SK-N-SH treated with all-trans-retinoic acid at 6 μM for 48 hours (cell line): ENCODE data around the gene GP1BB.

Source experiments
- ATAC-seq: fragments of 200-7000 bp; cut with Tn5 transposase; 3 replicates; pipeline ENCODE4 v1.9.1; 2020; ENCODE audit warnings: mild to moderate bottlenecking, moderate library complexity
- ARNTL ChIP-seq: fragments of 450-650 bp; formaldehyde crosslinking; IDR thresholded peaks from 2 replicates; pipeline ENCODE4 v1.5.0; 2020; ENCODE audit warnings: low read depth, mild to moderate bottlenecking, moderate library complexity, borderline replicate concordance
- BACH2 ChIP-seq: fragments of 250-450 bp; sonication (Bioruptor Pico); IDR thresholded peaks from 2 replicates; pipeline ENCODE4 v1.9.0; 2021; ENCODE audit warnings: mild to moderate bottlenecking, borderline replicate concordance
- CREB5 ChIP-seq: fragments of 250-450 bp; sonication (Bioruptor Pico); IDR thresholded peaks from 2 replicates; pipeline ENCODE4 v1.5.1; 2020; ENCODE audit warnings: low read depth, mild to moderate bottlenecking, moderate library complexity
- ESRRG ChIP-seq: fragments of 250-450 bp; sonication (Bioruptor Pico); IDR thresholded peaks from 2 replicates; pipeline ENCODE4 v1.6.1; 2021; ENCODE audit warnings: mild to moderate bottlenecking
- ISL1 ChIP-seq: fragments of 250-450 bp; sonication (Bioruptor Pico); IDR thresholded peaks from 2 replicates; pipeline ENCODE4 v2.1.2; 2022; ENCODE audit warnings: mild to moderate bottlenecking, moderate library complexity
- OSR1 ChIP-seq: fragments of 250-450 bp; sonication (Bioruptor Pico); IDR thresholded peaks from 2 replicates; pipeline ENCODE4 v1.8.0; 2022; ENCODE audit warnings: moderate library complexity, mild to moderate bottlenecking, inconsistent platforms
- PATZ1 ChIP-seq: fragments of 250-450 bp; sonication (Bioruptor Pico); IDR thresholded peaks from 2 replicates; pipeline ENCODE4 v1.8.0; 2020; ENCODE audit warnings: mild to moderate bottlenecking, moderate library complexity, borderline replicate concordance
- POU6F1 ChIP-seq: fragments of 250-450 bp; sonication (Bioruptor Pico); IDR thresholded peaks from 2 replicates; pipeline ENCODE4 v1.8.0; 2021; ENCODE audit warnings: low read depth, mild to moderate bottlenecking, moderate library complexity, borderline replicate concordance
- PPARA ChIP-seq: fragments of 250-450 bp; sonication (Bioruptor Pico); IDR thresholded peaks from 2 replicates; pipeline ENCODE4 v1.5.0; 2020; ENCODE audit warnings: mild to moderate bottlenecking, borderline replicate concordance
- RARB ChIP-seq: fragments of 250-450 bp; sonication (Bioruptor Pico); IDR thresholded peaks from 2 replicates; pipeline ENCODE4 v1.8.0; 2021; ENCODE audit warnings: mild to moderate bottlenecking, moderate library complexity
- SNAI2 ChIP-seq: fragments of 250-450 bp; sonication (Bioruptor Pico); IDR thresholded peaks from 2 replicates; pipeline ENCODE4 v1.5.0; 2020; ENCODE audit warnings: mild to moderate bottlenecking, moderate library complexity
- TCF4 ChIP-seq: fragments of 250-450 bp; sonication (Bioruptor Pico); IDR thresholded peaks from 2 replicates; pipeline ENCODE4 v1.8.0; 2021; ENCODE audit warnings: mild to moderate bottlenecking, moderate library complexity, borderline replicate concordance
- TOX ChIP-seq: fragments of 250-450 bp; sonication (Bioruptor Pico); IDR thresholded peaks from 2 replicates; pipeline ENCODE4 v1.8.0; 2021; ENCODE audit warnings: mild to moderate bottlenecking, moderate library complexity, borderline replicate concordance
- TSHZ2 ChIP-seq: fragments of 250-450 bp; sonication (Bioruptor Pico); IDR thresholded peaks from 2 replicates; pipeline ENCODE4 v1.5.0; 2020; ENCODE audit warnings: mild to moderate bottlenecking, moderate library complexity
- ZC3H10 ChIP-seq: fragments of 250-450 bp; sonication (Bioruptor Pico); IDR thresholded peaks from 2 replicates; pipeline ENCODE4 v1.5.1; 2021; ENCODE audit warnings: mild to moderate bottlenecking, moderate library complexity
- ZFP3 ChIP-seq: fragments of 250-450 bp; sonication (Bioruptor Pico); IDR thresholded peaks from 2 replicates; pipeline ENCODE4 v1.5.0; 2020; ENCODE audit warnings: mild to moderate bottlenecking, moderate library complexity
- ZFP30 ChIP-seq: fragments of 450-650 bp; formaldehyde crosslinking; IDR thresholded peaks from 2 replicates; pipeline ENCODE4 v1.5.0; 2022; ENCODE audit warnings: mild to moderate bottlenecking, moderate library complexity
- ZNF565 ChIP-seq: fragments of 450-650 bp; formaldehyde crosslinking; conservative IDR thresholded peaks from 2 replicates; pipeline ENCODE4 v1.5.0; 2020; ENCODE audit warnings: low read depth, mild to moderate bottlenecking, moderate library complexity
- ZNF70 ChIP-seq: fragments of 450-650 bp; formaldehyde crosslinking; IDR thresholded peaks from 2 replicates; pipeline ENCODE4 v1.5.0; 2020; ENCODE audit warnings: mild to moderate bottlenecking, moderate library complexity

Gene GP1BB

GRCh38 chr22:19723232-19723982, at the start of gene GP1BB:
TSS of gene GP1BB (plus strand) at chr22:19723539. CDS start at chr22:19723570, 31 bp downstream.
- ATAC-seq: no peak
- 0 out of 2 replicates have a peak, but pooled peaks have one; percentile 61 for TF ChIP-seq PPARA (CRISPR knock-in tag)
- no peak for TF ChIP-seq ZFP3 (CRISPR knock-in tag)

- ATAC-seq: no peak
- no peak for TF ChIP-seq ZNF565 (CRISPR knock-in tag)
- TF ChIP-seq ZFP3 (CRISPR knock-in tag): no peak
- TF ChIP-seq OSR1 (CRISPR knock-in tag): no peak
- TF ChIP-seq RARB (CRISPR knock-in tag): no peak
- no peak for TF ChIP-seq CREB5 (CRISPR knock-in tag)
- no peak for TF ChIP-seq BACH2 (CRISPR knock-in tag)
Measured at GRCh38 chr22:19673660-19674059, 49.7 kb upstream of the GP1BB start.

GRCh38 chr22:19674129-19674928, 49.0 kb upstream of the GP1BB start:
- ATAC-seq: no peak
- no peak for TF ChIP-seq OSR1 (CRISPR knock-in tag)
- TF ChIP-seq ESRRG: no peak
- TF ChIP-seq BACH2 (CRISPR knock-in tag): no peak
- TF ChIP-seq TSHZ2 (CRISPR knock-in tag): no peak
- TF ChIP-seq TCF4: no peak
- TF ChIP-seq ZNF565 (CRISPR knock-in tag): no peak
- no peak for TF ChIP-seq CREB5 (CRISPR knock-in tag)
- no peak for TF ChIP-seq POU6F1
- TF ChIP-seq SNAI2 (CRISPR knock-in tag): no peak
- TF ChIP-seq PATZ1 (CRISPR knock-in tag): no peak

- ATAC-seq: no peak
- TF ChIP-seq SNAI2 (CRISPR knock-in tag) (no peak), TOX (no peak), TSHZ2 (CRISPR knock-in tag) (no peak), ZC3H10 (CRISPR knock-in tag) (no peak), CREB5 (CRISPR knock-in tag) (no peak), ISL1 (CRISPR knock-in tag) (no peak), ARNTL (CRISPR knock-in tag) (no peak), PPARA (CRISPR knock-in tag) (no peak), ZFP30 (CRISPR knock-in tag) (no peak), ESRRG (no peak), ZNF70 (CRISPR knock-in tag) (no peak)
Measured at GRCh38 chr22:19674929-19675253, 48.4 kb upstream of the GP1BB start.
